SK-N-DZ (cell line): ENCODE measurements around the gene ZNF213.
A peak's percentile ranks its signal among the peaks of the same experiment; 100 is the strongest.

Experiments used
- DNase-seq: peaks from one replicate; pipeline ENCODE4 v3.0.0-alpha.2; 2015; ENCODE audit warnings: low spot score

ZNF213 gene

DNA sequence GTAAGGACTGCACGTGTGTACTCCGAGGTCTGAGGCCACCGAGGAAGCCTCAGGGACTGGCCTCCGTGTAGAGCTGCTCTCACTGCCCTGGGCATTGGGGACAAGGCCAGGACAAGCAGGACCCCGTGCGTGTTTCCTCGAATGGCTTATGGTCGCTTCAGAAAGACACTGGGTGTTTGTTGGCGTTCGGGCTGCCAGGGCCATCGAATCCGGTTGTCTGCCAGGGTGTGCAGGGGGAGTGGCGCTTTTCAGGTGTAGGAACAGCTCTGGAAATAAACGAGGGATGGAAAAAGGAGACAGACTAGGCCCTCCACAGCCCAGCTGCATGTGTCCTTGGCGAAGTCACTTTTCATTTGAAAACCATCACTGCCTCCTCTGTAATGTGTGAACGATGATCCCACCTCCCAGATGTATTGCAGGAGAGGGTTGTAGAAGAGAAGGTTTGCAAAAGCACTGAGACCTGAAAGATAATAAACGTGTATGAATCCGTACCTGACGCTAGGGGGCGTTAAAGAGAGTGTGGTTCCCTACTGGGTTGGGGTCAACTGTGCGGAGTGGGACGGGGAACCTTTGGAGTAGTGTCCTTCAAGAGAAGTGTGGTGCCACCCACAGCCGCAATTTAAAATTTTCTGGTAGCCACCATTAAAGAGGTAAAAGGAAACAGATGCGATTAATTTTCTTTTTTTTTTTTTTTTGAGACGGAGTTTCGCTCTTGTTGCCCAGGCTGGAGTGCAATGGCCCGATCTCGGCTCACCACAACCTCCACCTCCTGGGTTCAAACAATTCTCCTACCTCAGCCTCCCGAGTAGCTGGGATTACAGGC lies 33.6 kb upstream of the ZNF213 start:
- DNase-seq = peak; percentile 53

- no peak for DNase-seq
Observed at GRCh38 chr16:3101841-3102470, 32.9 kb upstream of the ZNF213 start.

- peak; percentile 91 for DNase-seq
Observed at GRCh38 chr16:3106205-3106928, 28.5 kb upstream of the ZNF213 start.

DNA sequence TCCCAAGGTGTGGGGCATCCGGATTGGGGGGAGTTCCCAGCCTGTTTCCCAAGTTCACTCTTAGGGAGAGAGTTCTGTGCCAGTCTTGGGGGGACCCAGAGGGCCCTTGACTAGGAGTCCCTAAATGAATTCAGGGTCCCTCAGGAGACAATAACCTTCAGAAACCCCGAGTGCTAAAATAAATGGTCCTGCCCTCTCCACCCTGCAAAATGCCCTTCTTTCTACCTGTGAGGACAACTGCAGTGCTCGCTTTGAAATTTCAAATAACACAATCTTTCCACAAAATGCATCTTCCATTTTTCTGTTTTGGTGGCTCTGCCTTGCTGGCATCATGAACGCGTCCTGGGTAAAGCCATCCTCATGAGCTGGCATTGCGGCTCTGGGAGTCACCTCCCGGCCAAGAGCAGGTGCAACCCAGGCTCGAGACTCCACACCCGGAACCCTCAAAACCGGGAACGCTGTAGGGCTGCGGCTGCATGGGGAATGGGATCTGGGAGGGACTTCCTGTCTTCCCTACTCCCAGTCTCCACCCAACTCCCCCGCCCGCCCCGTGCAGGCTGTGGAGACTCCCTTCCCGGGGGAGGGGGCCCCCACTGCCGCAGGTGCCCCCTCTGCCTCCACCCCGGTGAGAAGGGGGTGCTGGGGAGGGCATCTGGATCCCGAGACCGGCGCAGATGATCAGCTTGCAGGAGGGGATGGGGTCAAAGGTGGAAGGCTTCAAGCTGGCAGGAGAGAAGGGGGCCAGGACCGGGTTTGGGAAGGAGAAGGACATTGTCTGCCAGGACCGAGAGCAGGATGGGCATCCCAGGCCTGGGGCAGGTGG lies 22.6 kb upstream of the ZNF213 start, which contains the start of gene ZNF205:
Gene ZNF205 (plus strand): TSS at position 529 of the 823 bp plus-strand sequence. CDS start 845 bp downstream, outside the sequence.
- DNase-seq = peak; percentile 80

- DNase-seq = no peak
Observed at GRCh38 chr16:3112881-3113574, 21.8 kb upstream of the ZNF213 start.

DNA sequence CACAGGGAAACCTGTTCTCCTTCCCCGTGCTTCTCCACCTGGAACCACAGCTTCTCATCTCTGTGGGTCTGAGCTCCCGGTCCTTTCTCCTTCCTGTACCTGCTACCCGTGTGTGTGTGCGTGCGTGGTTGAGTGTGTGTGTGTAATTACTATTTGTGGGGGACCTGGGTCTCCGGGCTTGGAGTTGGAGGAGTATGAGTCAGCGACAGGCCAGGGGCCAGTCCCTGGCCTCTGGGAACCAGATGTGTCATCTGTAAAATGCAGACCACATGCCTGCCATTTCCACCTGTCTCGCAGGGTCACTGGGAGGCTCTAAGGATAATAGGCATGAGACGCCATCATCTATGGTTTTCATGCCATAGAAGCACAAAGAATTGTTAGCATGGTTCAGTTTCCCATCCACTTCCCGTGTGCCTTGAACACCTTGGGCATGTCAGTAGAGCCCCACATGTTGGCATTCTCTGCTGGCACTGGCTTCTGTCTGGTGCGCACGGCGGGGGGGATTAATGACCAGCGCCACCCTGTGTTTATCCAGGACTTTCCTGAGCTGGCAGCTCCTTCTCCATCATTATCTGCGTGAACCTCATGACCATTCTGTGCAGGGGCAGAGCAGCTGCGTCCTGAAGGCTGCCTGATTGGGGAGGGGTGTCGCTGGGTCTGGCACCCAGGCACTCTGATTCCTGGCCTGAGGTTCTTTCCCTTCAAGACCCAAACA lies 20.9 kb upstream of the ZNF213 start:
- DNase-seq = no peak

GRCh38 chr16:3115003-3115402 lies 19.8 kb upstream of the ZNF213 start:
- DNase-seq = no peak

- DNase-seq = no peak
Observed at GRCh38 chr16:3115561-3115960, 19.3 kb upstream of the ZNF213 start.

DNA sequence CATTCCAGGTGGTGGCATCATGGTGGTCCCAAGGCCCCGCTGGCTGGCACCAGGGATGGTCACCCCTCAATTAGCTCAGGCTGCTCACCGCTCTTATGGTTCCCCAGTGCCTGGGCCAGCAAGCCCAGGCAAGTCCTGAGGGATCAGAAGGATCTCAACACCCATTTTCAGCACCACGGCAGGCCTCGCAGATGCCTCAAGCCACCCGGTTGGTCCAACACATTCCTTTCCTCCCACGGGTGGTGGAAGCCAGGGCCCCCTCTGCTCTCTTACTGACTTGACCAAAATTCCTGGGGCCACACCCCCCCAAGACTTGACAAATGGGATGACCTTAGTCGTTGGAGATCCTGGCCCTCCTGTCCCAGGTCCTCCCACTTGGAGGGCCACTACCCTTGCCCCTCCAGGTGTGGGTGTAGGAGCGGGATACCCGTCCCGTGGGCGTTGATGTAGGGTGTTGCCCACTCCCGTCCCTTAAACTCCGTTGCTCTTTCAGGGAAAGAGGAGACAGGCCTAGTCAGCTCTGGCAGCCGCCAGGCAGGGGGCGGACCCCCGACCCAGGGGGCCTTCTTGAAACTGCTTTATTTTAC lies 16.5 kb upstream of the ZNF213 start:
- DNase-seq = no peak

GRCh38 chr16:3118846-3119245 lies 16.0 kb upstream of the ZNF213 start:
- no peak for DNase-seq

DNA sequence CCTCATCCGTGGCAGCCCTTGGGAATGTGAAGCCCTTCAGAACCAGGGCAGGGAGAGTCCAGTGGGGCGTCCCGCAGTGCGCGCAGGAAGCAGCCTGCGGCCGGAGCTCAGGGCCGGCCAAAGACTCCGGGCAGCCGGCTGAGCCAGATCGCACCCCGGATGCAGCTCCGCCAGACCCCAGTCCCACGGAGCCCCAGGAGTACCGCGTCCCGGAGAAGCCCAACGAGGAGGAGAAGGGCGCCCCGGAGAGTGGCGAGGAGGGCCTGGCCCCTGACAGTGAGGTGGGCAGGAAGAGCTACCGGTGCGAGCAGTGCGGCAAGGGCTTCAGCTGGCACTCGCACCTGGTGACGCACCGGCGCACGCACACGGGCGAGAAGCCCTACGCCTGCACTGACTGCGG lies 15.5 kb upstream of the ZNF213 start:
- DNase-seq = no peak

- no peak for DNase-seq
Observed at GRCh38 chr16:3119701-3120408, 15.0 kb upstream of the ZNF213 start.

- no peak for DNase-seq
Observed at GRCh38 chr16:3120435-3120834, 14.4 kb upstream of the ZNF213 start.

DNA sequence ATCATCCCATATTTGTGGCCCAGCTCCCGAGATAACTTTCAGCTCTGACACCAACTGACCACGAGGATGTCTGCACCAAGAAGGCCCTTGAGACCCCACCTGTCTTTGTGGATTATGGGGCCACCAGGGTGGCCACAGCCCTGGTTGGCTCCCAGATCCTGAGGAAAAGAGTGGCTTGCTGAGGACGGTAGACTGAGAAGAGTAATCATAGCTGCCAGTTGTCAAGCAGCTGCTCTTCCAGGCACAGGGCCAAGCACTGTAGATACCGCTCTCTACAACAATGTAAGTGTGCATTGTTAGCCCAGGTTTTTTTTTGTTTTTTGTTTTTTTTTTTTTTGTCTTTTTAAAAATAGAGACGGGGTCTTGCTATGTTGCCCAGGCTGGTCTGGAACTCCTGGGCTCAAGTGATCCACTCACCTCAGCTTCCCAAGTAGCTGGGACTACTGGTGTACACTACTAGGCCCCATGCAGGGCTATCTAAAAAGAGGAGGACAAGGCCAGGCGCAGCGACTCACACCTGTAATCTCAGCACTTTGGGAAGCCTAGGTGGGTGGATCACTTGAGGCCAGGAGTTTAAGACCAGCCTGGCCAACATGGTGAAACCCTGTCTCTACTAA lies 12.9 kb upstream of the ZNF213 start:
- DNase-seq = no peak

GRCh38 chr16:3122926-3123570 lies 11.8 kb upstream of the ZNF213 start:
- no peak for DNase-seq

DNA sequence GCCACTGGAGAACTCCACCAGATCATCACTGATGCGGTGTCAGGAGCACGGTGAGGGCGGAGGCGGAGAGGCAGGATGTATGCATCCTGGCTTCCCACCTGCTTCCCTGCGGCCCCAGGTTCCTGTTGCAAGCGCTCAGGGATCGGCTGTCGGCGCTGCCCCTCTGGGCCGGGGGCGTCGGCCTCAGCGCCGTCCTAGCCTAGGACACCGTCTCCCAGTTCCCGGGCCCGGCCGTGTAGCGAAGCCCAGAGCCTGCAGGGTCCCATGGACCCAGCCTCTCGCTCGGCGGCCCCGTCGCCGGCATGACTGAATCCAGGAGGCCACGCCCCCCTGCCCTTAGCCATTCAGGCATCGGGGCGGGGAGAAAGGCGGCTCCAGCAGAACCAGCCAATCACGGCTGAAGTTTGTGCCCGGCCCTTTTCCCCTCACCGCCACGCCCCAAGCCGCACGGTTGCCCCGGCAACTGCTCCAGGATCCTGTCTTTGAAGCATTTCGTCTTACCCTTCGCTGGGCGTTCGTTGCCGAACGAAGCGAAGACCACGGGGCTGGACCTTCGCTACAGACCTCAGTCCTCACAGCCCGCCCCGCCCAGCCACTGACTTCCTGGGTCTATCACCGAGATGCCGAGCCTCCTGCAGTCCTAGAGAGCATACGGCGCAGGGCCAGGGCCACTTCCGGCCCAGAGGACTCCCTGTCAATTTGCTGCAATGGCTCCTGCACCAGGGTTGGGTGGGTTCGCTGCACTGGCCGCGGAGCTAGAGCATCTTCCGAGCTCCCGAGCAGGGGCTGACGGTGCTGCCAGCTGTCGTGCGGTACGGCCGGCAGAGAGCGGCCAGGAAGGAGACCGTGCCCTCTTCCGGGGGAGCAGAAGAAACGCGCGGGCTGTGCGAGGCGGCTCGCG lies 10.6 kb upstream of the ZNF213 start:
- peak; percentile 97 for DNase-seq

DNA sequence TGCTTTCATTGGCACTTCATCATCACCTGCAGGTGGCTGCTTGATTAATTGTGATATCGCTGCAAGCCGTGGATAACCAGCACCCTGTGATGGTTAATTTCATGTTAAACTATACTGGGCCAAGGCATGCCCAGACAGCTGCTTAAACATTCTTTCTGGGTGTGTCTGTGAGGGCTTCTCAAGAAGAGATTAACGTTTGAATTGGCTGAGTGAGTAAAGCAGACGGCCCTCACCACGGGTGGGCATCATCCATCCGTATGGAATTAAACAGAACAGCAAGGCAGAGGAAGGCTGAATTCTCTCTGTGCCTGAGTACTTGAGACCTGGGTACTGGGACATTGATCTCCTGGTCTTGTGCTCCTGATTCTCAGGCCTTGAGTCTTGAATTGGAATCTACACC lies 7.1 kb upstream of the ZNF213 start:
- no peak for DNase-seq
